Measurements from ENCODE around the gene VMAC. TPM values are rescaled to one million over a fixed set of nuclear protein-coding genes. Genes with fewer than 3 reads are reported as not detected.
A peak's percentile ranks its signal among the peaks of the same experiment; 100 is the strongest.

VMAC gene
- total and polyA plus RNA-seq, 2 of the 13 experiments (the other 11 are each of a cell fraction or from before 2014, with no cell fraction given): 2.4 TPM

GRCh38 chr19:5903624-5904351 lies 884 bp upstream of the VMAC start, which contains the start of gene NDUFA11 (continued):
- TF ChIP-seq, protein P1, sequence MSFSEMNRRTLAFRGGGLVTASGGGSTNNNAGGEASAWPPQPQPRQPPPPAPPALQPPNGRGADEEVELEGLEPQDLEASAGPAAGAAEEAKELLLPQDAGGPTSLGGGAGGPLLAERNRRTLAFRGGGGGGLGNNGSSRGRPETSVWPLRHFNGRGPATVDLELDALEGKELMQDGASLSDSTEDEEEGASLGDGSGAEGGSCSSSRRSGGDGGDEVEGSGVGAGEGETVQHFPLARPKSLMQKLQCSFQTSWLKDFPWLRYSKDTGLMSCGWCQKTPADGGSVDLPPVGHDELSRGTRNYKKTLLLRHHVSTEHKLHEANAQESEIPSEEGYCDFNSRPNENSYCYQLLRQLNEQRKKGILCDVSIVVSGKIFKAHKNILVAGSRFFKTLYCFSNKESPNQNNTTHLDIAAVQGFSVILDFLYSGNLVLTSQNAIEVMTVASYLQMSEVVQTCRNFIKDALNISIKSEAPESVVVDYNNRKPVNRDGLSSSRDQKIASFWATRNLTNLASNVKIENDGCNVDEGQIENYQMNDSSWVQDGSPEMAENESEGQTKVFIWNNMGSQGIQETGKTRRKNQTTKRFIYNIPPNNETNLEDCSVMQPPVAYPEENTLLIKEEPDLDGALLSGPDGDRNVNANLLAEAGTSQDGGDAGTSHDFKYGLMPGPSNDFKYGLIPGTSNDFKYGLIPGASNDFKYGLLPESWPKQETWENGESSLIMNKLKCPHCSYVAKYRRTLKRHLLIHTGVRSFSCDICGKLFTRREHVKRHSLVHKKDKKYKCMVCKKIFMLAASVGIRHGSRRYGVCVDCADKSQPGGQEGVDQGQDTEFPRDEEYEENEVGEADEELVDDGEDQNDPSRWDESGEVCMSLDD (CRISPR knock-in tag; IDR thresholded peaks at IDR 0.05; ENCODE audit: borderline replicate concordance): no peak
- peak; percentile 92 for TF ChIP-seq ZMYM4 (CRISPR knock-in tag; IDR thresholded peaks at IDR 0.05)
- TF ChIP-seq, protein P2, sequence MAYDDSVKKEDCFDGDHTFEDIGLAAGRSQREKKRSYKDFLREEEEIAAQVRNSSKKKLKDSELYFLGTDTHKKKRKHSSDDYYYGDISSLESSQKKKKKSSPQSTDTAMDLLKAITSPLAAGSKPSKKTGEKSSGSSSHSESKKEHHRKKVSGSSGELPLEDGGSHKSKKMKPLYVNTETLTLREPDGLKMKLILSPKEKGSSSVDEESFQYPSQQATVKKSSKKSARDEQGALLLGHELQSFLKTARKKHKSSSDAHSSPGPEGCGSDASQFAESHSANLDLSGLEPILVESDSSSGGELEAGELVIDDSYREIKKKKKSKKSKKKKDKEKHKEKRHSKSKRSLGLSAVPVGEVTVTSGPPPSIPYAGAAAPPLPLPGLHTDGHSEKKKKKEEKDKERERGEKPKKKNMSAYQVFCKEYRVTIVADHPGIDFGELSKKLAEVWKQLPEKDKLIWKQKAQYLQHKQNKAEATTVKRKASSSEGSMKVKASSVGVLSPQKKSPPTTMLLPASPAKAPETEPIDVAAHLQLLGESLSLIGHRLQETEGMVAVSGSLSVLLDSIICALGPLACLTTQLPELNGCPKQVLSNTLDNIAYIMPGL (CRISPR knock-in tag; IDR thresholded peaks at IDR 0.05; ENCODE audit: borderline replicate concordance in 1 of 2, low read depth in 1 of 2): peak; percentile 56 to 90; a peak in 3 of 4 replicates
- peak; percentile 78; the same call in 1 of the 2 replicates for TF ChIP-seq TBX3 (IDR thresholded peaks at IDR 0.05; ENCODE audit: borderline replicate concordance)
- TF ChIP-seq ARID4A (CRISPR knock-in tag; IDR thresholded peaks at IDR 0.05; ENCODE audit: borderline replicate concordance): peak; percentile 96; the same call in 1 of the 2 replicates
- TF ChIP-seq ZMAT3 (CRISPR knock-in tag; conservative IDR thresholded peaks at IDR 0.05): 0 out of 2 replicates have a peak, but pooled peaks have one; percentile 95
- TF ChIP-seq POGZ (CRISPR knock-in tag; IDR thresholded peaks at IDR 0.05): peak; percentile 84
- TF ChIP-seq POLR2G (IDR thresholded peaks at IDR 0.05; ENCODE audit: low read depth, low read length): peak; percentile 82
- TF ChIP-seq ZNF678 (CRISPR knock-in tag; IDR thresholded peaks at IDR 0.05): no peak
- TF ChIP-seq RFXAP (CRISPR knock-in tag; IDR thresholded peaks at IDR 0.05; ENCODE audit: borderline replicate concordance): peak; percentile 85; the same call in 1 of the 2 replicates
- no peak for TF ChIP-seq ZNF564 (CRISPR knock-in tag; IDR thresholded peaks at IDR 0.05)
- peak; percentile 81; the same call in 1 of the 2 replicates for TF ChIP-seq NR1H2 (CRISPR knock-in tag; IDR thresholded peaks at IDR 0.05; ENCODE audit: borderline replicate concordance, low read depth)
- TF ChIP-seq TOE1 (CRISPR knock-in tag; IDR thresholded peaks at IDR 0.05): no peak
- peak; percentile 86 for TF ChIP-seq ZFX (CRISPR knock-in tag; IDR thresholded peaks at IDR 0.05; ENCODE audit: low read depth)
- peak; percentile 88 for TF ChIP-seq ZNF317 (CRISPR knock-in tag; IDR thresholded peaks at IDR 0.05)
- TF ChIP-seq ZNF724P (CRISPR knock-in tag; IDR thresholded peaks at IDR 0.05; ENCODE audit: borderline replicate concordance): no peak; the same call in 1 of the 2 replicates
- TF ChIP-seq ZNF589 (CRISPR knock-in tag; conservative IDR thresholded peaks at IDR 0.05): peak; percentile 85; the same call in 1 of the 2 replicates
- peak; percentile 69; the same call in 1 of the 2 replicates for TF ChIP-seq STAT5B (CRISPR knock-in tag; IDR thresholded peaks at IDR 0.05)
